Neural cell (in vitro differentiated cells): ENCODE measurements around the gene GRAMD1B.

Source experiments
- EP300 ChIP-seq: fragments of 450-650 bp; conservative IDR thresholded peaks from 2 replicates; pipeline ENCODE4 v1.6.1; 2014; ENCODE audit warnings: antibody characterized with exemption, mild to moderate bottlenecking, moderate library complexity; ENCODE audit not compliant: poor library complexity, severe bottlenecking
- EZH2 ChIP-seq: fragments of 200-600, 300-800 bp; shearing (Covaris generic), sonication (generic); IDR thresholded peaks from 2 replicates; pipeline ENCODE4 v1.6.1; 2014; ENCODE audit warnings: antibody characterized with exemption, low read length, borderline replicate concordance, mild to moderate bottlenecking; ENCODE audit not compliant: insufficient read depth, poor library complexity, severe bottlenecking
- MXI1 ChIP-seq: fragments of 450-650 bp; conservative IDR thresholded peaks from 2 replicates; pipeline ENCODE4 v1.6.1; 2014; ENCODE audit warnings: antibody characterized with exemption, mild to moderate bottlenecking; ENCODE audit not compliant: poor library complexity, severe bottlenecking
- POLR2AphosphoS5 ChIP-seq: IDR thresholded peaks from 2 replicates; pipeline ENCODE4 v1.6.1; 2012
- REST ChIP-seq: IDR thresholded peaks from 2 replicates; pipeline ENCODE4 v1.6.1; 2012; ENCODE audit warnings: borderline replicate concordance
- SMC3 ChIP-seq: fragments of 450-650 bp; conservative IDR thresholded peaks from 2 replicates; pipeline ENCODE4 v1.6.1; 2014; ENCODE audit warnings: antibody characterized with exemption, mild to moderate bottlenecking, moderate library complexity; ENCODE audit not compliant: poor library complexity
- TAF1 ChIP-seq: IDR thresholded peaks from 2 replicates; pipeline ENCODE4 v1.6.1; 2012; ENCODE audit warnings: low read depth
- TF ChIP-seq, protein P1 (sequence below): fragments of 450-650 bp; IDR thresholded peaks from 2 replicates; pipeline ENCODE4 v1.5.1; 2014; ENCODE audit warnings: antibody characterized with exemption, mild to moderate bottlenecking, moderate library complexity; ENCODE audit not compliant: poor library complexity, severe bottlenecking

DNA sequence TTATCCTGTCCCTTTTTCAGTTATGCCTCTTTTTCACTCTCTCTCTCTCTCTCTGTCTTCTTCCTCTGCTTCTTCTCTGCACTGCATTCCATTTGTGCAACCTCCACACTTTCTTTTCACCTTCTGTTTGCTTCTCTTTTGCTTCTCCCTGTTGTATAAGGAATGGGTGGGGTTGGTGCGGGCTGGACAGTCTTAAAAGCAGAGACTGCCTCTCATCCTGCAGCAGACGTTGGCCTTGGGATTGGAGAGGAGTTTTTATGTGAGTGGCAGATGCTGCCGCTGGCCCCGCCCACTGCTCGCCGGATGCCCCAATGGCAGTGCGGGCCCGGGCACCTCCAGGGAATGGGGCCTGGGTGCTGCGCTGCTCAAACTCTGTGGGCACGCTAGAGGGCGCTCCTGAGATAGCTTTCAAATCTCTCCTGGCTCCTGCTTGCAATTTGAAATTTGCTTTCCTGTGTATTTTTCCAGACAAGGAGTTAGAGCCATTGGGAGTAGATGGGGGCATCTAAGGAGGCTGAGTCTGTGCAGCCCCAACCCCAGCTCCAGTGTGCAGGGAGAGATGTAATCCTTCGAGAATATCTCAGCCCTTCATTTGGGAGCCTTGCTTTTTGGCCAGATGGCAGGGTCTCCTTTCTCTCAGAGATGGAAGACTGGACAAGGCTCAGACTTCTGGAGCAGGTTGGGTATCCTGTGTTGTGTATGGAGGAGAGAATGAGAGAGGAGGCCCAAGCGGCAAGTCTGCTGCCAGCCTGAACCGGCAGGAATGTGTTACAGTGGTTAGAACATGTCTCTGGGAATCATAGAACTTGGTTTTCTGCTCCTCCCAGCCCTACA lies 81.2 kb downstream of the GRAMD1B start:
- TF ChIP-seq EP300 (no peak), EZH2 (no peak), POLR2AphosphoS5 (no peak), TAF1 (no peak), SMC3 (peak; percentile 81), MXI1 (no peak), REST (peak; percentile 60)
- TF ChIP-seq, protein P1, sequence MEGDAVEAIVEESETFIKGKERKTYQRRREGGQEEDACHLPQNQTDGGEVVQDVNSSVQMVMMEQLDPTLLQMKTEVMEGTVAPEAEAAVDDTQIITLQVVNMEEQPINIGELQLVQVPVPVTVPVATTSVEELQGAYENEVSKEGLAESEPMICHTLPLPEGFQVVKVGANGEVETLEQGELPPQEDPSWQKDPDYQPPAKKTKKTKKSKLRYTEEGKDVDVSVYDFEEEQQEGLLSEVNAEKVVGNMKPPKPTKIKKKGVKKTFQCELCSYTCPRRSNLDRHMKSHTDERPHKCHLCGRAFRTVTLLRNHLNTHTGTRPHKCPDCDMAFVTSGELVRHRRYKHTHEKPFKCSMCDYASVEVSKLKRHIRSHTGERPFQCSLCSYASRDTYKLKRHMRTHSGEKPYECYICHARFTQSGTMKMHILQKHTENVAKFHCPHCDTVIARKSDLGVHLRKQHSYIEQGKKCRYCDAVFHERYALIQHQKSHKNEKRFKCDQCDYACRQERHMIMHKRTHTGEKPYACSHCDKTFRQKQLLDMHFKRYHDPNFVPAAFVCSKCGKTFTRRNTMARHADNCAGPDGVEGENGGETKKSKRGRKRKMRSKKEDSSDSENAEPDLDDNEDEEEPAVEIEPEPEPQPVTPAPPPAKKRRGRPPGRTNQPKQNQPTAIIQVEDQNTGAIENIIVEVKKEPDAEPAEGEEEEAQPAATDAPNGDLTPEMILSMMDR: peak; percentile 93
